Measurements from ENCODE around the gene EXOG. TPM values are rescaled to one million over a fixed set of nuclear protein-coding genes. Genes with fewer than 3 reads are reported as not detected.

EXOG gene
- polyA plus RNA-seq, 1 donor (not counting 4 experiments of a cell fraction or from before 2014, with no cell fraction given), result 10.3 TPM

DNA sequence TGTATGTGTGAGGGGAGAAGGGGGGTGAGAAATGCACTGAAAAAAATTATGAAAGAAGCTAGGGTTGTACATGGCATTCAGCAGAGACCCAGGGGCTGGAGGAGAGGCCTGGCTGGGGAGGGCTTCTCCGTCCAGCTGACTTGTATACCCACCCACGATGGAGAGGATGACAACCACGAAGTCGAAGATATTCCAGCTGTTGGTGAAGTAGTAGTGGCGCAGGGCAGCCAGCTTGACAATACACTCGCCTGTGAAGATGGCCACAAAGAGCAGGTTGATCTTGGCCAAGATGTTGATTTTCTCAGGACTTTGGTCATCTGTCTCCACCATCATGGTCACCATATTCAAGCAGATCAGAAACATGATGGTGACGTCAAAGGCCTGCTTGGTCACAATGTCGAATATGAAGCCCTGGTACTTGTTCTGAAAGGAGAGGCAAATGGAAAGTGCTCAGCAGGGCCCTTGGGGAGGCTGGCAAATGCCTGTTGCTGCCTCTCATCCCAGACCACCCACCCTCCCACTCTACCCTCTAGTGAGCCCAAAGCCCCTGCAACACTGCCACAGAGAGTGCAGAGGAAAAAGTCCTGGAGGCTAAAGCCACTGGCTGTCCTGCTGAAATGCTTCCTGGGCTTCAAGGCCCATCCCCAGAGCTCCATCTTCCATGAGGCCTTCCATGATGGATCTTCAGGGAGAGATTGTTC lies 58.1 kb downstream of the EXOG start:
- Histone ChIP-seq H3K9me1 (ENCODE audit: control insufficient read depth, extremely low read depth, insufficient read depth, low read length) (no peaks in the 10 kb centered on the region), H2AFZ (ENCODE audit: control insufficient read depth, low read length) (no peak overlapping the region), H3K27ac (ENCODE audit: control insufficient read depth, insufficient read depth, low read length) (no peak overlapping the region), H3K4me2 (ENCODE audit: control insufficient read depth, extremely low read depth, insufficient read depth, low read depth, low read length) (no peak overlapping the region), H4K20me1 (ENCODE audit: control insufficient read depth, extremely low read depth, insufficient read depth, low read length) (no peaks in the 10 kb centered on the region), H3K4me3 (ENCODE audit: control insufficient read depth in 2 of 3, extremely low read depth in 1 of 3, insufficient read depth in 2 of 3, low read depth in 1 of 3, low read length in 3 of 3) (no peak overlapping the region), H3K36me3 (ENCODE audit: control insufficient read depth in 2 of 2, extremely low read depth in 1 of 2, insufficient read depth in 2 of 2, low read length in 2 of 2) (no peaks in the 10 kb centered on the region), H3K9ac (ENCODE audit: control insufficient read depth, extremely low read depth, insufficient read depth, low read length) (no peak overlapping the region), H3K4me1 (ENCODE audit: control insufficient read depth, extremely low read depth, insufficient read depth, low read length) (no peaks in the 10 kb centered on the region), H3K27me3 (ENCODE audit: control insufficient read depth, extremely low read depth, insufficient read depth, low read length) (no peaks in the 10 kb centered on the region), H3K79me2 (ENCODE audit: control insufficient read depth, insufficient read depth, low read length) (no peaks in the 10 kb centered on the region), H3K9me3 (ENCODE audit: control insufficient read depth, low read depth, low read length) (no peaks in the 10 kb centered on the region)
- DNase-seq (ENCODE audit: low read depth, low spot score) (no peak), FAIRE-seq (no peak)
- dilution Hi-C loops (cut with MboI; ENCODE audit: extremely low pct_ligation_motif_present, low sequenced_read_pairs), result no loop called here
- TF ChIP-seq, protein P1, sequence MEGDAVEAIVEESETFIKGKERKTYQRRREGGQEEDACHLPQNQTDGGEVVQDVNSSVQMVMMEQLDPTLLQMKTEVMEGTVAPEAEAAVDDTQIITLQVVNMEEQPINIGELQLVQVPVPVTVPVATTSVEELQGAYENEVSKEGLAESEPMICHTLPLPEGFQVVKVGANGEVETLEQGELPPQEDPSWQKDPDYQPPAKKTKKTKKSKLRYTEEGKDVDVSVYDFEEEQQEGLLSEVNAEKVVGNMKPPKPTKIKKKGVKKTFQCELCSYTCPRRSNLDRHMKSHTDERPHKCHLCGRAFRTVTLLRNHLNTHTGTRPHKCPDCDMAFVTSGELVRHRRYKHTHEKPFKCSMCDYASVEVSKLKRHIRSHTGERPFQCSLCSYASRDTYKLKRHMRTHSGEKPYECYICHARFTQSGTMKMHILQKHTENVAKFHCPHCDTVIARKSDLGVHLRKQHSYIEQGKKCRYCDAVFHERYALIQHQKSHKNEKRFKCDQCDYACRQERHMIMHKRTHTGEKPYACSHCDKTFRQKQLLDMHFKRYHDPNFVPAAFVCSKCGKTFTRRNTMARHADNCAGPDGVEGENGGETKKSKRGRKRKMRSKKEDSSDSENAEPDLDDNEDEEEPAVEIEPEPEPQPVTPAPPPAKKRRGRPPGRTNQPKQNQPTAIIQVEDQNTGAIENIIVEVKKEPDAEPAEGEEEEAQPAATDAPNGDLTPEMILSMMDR (optimal IDR thresholded peaks at IDR 0.05 in 1 of 3, IDR thresholded peaks at IDR 0.05 in 1 of 3, conservative IDR thresholded peaks at IDR 0.05 in 1 of 3; ENCODE audit: extremely low read depth in 1 of 3, insufficient read depth in 2 of 3, low read length in 3 of 3), result no peak
- TF ChIP-seq EZH2 (IDR thresholded peaks at IDR 0.05; ENCODE audit: low read length), result no peak

DNA sequence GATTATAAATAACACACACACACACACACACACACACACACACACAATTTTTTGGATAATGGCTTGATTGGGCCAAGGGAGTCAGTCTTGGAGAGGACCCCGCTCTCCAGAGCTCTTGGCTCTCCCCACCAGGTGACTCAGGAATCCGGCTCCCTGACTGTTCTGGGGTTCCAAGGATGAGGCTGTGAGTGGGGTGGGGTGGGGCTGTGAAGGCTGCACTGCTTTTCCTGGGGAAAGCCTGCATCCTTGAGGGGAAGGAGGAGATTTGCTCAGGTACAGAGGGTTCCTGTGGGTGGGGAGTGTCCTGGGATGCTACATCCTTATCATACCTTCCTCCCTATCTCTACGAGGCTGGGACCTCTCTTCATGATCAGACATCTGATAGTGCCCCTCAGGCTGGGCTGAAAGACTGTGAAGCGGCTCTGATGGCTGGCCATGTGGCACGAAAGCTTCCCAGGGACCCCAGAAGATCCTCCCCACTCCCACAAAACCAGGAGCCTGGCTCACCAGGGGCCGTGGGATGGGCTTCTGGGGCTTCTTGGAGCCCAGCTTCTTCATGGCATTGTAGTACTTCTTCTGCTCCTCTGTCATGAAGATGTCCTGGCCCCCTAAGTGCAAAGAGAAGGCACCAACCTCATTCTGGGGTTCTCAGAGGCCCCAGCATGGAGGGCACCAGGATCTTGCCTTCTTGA lies 59.2 kb downstream of the EXOG start:
- Histone ChIP-seq H3K9me1 (ENCODE audit: control insufficient read depth, extremely low read depth, insufficient read depth, low read length) (no peaks in the 10 kb centered on the region), H3K27me3 (ENCODE audit: control insufficient read depth, extremely low read depth, insufficient read depth, low read length) (no peaks in the 10 kb centered on the region), H3K4me3 (ENCODE audit: control insufficient read depth in 2 of 3, extremely low read depth in 1 of 3, insufficient read depth in 2 of 3, low read depth in 1 of 3, low read length in 3 of 3) (no peak overlapping the region), H4K20me1 (ENCODE audit: control insufficient read depth, extremely low read depth, insufficient read depth, low read length) (no peaks in the 10 kb centered on the region), H3K36me3 (ENCODE audit: control insufficient read depth in 2 of 2, extremely low read depth in 1 of 2, insufficient read depth in 2 of 2, low read length in 2 of 2) (no peaks in the 10 kb centered on the region), H3K4me1 (ENCODE audit: control insufficient read depth, extremely low read depth, insufficient read depth, low read length) (no peaks in the 10 kb centered on the region), H3K9me3 (ENCODE audit: control insufficient read depth, low read depth, low read length) (no peaks in the 10 kb centered on the region), H3K79me2 (ENCODE audit: control insufficient read depth, insufficient read depth, low read length) (no peaks in the 10 kb centered on the region), H3K27ac (ENCODE audit: control insufficient read depth, insufficient read depth, low read length) (no peak overlapping the region), H3K9ac (ENCODE audit: control insufficient read depth, extremely low read depth, insufficient read depth, low read length) (no peak overlapping the region), H3K4me2 (ENCODE audit: control insufficient read depth, extremely low read depth, insufficient read depth, low read depth, low read length) (no peak overlapping the region), H2AFZ (ENCODE audit: control insufficient read depth, low read length) (no peak overlapping the region)
- DNase-seq (ENCODE audit: low read depth, low spot score), result no peak
- no peak for FAIRE-seq
- dilution Hi-C loops (cut with MboI; ENCODE audit: extremely low pct_ligation_motif_present, low sequenced_read_pairs), result no loop called here
- TF ChIP-seq, protein P1 (optimal IDR thresholded peaks at IDR 0.05 in 1 of 3, IDR thresholded peaks at IDR 0.05 in 1 of 3, conservative IDR thresholded peaks at IDR 0.05 in 1 of 3; ENCODE audit: extremely low read depth in 1 of 3, insufficient read depth in 2 of 3, low read length in 3 of 3), result no peak
- TF ChIP-seq EZH2 (IDR thresholded peaks at IDR 0.05; ENCODE audit: low read length), result no peak
